Type B pancreatic cell (in vitro differentiated cells): ENCODE data around the gene PARD3B. TPM values are rescaled to one million over a fixed set of nuclear protein-coding genes. Genes with fewer than 3 reads are reported as not detected.

Experiments used
- DNase-seq: peaks from one replicate; pipeline ENCODE4 v3.0.0; 2021; ENCODE audit warnings: mixed read lengths; ENCODE audit not compliant: unreplicated experiment; ENCODE audit errors: extremely low spot score
- H3K27ac Mint-ChIP-seq: 2 replicates; pipeline ENCODE4 v1.8.0; 2021; ENCODE audit warnings: mild to moderate bottlenecking, mixed read lengths
- H3K27me3 Mint-ChIP-seq: 2 replicates; pipeline ENCODE4 v1.8.0; 2021; ENCODE audit warnings: mixed read lengths
- H3K36me3 Mint-ChIP-seq: 2 replicates; pipeline ENCODE4 v1.8.0; 2021; ENCODE audit warnings: mixed read lengths
- H3K4me1 Mint-ChIP-seq: one replicate; pipeline ENCODE4 v1.8.0; 2021; ENCODE audit warnings: mixed read lengths; ENCODE audit not compliant: unreplicated experiment
- H3K4me3 Mint-ChIP-seq: 2 replicates; pipeline ENCODE4 v1.8.0; 2021; ENCODE audit warnings: mild to moderate bottlenecking, mixed read lengths
- H3K9me3 Mint-ChIP-seq: 2 replicates; pipeline ENCODE4 v1.8.0; 2021; ENCODE audit warnings: mixed read lengths
- total RNA-seq: library from RNA; stranded (reverse); gene quantifications from 2 replicates; pipeline ENCODE4 v1.2.1, GENCODE V29; 2021; ENCODE audit warnings: low replicate concordance
- TF ChIP-seq, protein P1 (sequence below): fragments of 200-600 bp; sonication (generic); conservative IDR thresholded peaks from 2 replicates; pipeline ENCODE4 v1.5.0; 2021; ENCODE audit warnings: antibody characterized with exemption, mild to moderate bottlenecking

Gene PARD3B
- total RNA-seq, 1 donor from 2014 or later, result 15.9 TPM

DNA sequence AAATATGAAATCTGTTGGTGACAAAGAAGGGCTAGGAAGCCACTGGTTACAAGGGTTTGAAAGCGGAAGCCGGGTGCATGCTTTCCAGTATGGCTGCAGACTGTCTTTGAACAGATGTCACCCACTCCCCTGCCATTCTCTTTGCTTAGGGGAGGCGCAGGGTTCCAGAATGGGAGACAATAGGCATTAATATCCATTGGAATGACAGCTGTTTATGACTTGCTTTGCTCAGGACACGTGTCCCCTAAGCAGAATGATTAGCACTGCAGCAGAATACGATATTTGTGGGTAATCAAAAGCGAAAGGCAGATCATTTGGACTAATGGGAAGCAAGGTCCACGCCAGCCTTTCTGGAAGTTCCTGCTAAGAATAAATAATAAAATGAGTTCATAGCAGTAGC is 1111.2 kb downstream of the PARD3B start:
- H3K36me3 Mint-ChIP-seq, result no peaks in the 10 kb centered on the region
- H3K4me3 Mint-ChIP-seq, result no peak overlapping the region
- H3K4me1 Mint-ChIP-seq, result peaks cover 18% of the 10 kb centered on the region
- H3K27me3 Mint-ChIP-seq, result no peaks in the 10 kb centered on the region
- H3K9me3 Mint-ChIP-seq, result no peaks in the 10 kb centered on the region
- TF ChIP-seq, protein P1, sequence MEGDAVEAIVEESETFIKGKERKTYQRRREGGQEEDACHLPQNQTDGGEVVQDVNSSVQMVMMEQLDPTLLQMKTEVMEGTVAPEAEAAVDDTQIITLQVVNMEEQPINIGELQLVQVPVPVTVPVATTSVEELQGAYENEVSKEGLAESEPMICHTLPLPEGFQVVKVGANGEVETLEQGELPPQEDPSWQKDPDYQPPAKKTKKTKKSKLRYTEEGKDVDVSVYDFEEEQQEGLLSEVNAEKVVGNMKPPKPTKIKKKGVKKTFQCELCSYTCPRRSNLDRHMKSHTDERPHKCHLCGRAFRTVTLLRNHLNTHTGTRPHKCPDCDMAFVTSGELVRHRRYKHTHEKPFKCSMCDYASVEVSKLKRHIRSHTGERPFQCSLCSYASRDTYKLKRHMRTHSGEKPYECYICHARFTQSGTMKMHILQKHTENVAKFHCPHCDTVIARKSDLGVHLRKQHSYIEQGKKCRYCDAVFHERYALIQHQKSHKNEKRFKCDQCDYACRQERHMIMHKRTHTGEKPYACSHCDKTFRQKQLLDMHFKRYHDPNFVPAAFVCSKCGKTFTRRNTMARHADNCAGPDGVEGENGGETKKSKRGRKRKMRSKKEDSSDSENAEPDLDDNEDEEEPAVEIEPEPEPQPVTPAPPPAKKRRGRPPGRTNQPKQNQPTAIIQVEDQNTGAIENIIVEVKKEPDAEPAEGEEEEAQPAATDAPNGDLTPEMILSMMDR, result no peak
- no peak for DNase-seq
- no peak overlapping the region for H3K27ac Mint-ChIP-seq

DNA sequence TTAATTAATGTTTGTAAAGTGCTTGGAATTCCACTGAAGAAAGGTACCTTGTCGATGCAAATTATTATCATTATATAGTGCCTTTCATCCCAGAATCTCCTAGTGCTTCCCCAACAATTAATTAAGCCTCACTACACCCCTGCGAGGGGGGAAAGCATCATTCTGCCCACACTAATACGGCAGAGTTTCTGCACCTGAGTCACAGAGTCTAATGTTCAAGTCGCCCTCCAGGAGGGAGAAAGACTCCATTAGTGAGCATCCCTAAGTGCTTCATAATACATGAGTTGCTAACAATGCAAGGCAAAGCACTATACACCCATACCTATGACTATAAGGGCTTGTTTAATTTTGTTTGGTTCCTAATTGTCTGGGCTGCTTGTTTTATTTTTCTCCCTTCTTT is 1111.7 kb downstream of the PARD3B start:
- Mint-ChIP-seq H3K27ac (no peak overlapping the region), H3K27me3 (no peaks in the 10 kb centered on the region), H3K9me3 (no peaks in the 10 kb centered on the region), H3K4me1 (peaks cover 18% of the 10 kb centered on the region), H3K36me3 (no peaks in the 10 kb centered on the region), H3K4me3 (no peak overlapping the region)
- no peak for DNase-seq
- TF ChIP-seq, protein P1, result no peak

DNA sequence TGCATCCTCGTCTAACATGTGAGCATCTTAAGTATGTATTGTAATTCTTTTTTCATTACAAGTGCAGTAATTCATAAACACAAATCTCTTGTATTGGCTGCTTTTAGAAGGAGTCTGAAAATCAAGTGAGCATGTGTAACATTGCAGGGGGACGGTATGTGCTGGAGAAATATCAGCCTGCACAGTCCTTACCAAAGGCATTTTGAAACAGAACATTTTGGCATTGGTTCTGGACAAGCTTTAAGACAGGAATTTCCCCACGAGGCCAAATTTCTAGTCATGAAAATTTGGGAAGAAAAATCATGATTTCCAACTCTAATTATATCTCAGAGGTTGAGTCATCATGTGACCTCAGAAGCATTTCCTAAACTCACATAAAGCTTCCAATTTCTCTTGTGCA is 1112.3 kb downstream of the PARD3B start:
- DNase-seq, result no peak
- Mint-ChIP-seq H3K4me1 (peaks cover 18% of the 10 kb centered on the region), H3K27me3 (no peaks in the 10 kb centered on the region), H3K4me3 (no peak overlapping the region), H3K36me3 (no peaks in the 10 kb centered on the region), H3K9me3 (no peaks in the 10 kb centered on the region), H3K27ac (no peak overlapping the region)
- TF ChIP-seq, protein P1, result no peak

DNA sequence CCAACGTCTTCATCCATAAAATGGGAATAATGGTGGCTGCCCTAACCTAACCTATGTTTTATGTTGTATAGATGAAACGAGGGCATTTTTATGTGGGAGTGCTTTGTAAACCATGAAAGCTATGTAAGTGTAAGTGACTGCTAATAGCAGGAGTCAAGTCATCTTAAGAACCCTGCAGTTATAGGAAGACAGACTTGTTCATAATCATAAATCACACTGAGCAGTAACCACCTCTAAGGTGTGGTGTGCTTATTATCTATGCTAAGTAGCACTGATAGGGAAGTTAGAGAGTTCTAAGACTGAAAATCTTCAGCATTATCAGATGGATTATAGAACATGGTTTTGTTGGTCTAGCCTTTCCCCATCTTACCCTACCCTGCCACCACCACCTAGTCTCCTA is 1112.8 kb downstream of the PARD3B start:
- peaks cover 18% of the 10 kb centered on the region for H3K4me1 Mint-ChIP-seq
- DNase-seq, result no peak
- TF ChIP-seq, protein P1, result no peak
- H3K27ac Mint-ChIP-seq, result no peak overlapping the region
- H3K9me3 Mint-ChIP-seq, result no peaks in the 10 kb centered on the region
- H3K36me3 Mint-ChIP-seq, result no peaks in the 10 kb centered on the region
- no peak overlapping the region for H3K4me3 Mint-ChIP-seq
- H3K27me3 Mint-ChIP-seq, result no peaks in the 10 kb centered on the region

DNA sequence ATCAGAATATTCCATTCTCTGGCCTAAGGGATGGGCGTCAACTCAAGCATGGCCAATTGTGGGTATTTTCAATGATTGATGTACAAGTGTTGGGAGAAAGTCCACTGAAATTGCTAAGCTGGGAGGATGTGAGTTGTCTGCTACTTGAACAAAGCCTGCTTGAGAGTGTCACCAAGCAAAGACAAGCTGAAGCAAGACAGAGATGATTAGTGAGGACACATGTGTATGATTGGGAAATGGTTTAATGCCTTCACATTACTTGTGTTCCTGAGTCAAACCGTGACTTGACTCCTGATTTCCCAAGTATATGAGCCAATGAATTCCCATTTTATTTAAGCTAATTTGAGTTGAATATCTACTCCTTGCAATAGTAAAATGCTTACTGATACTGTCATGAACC is 1113.3 kb downstream of the PARD3B start:
- Mint-ChIP-seq H3K4me3 (no peak overlapping the region), H3K9me3 (no peaks in the 10 kb centered on the region), H3K36me3 (no peaks in the 10 kb centered on the region), H3K27me3 (no peaks in the 10 kb centered on the region), H3K27ac (no peak overlapping the region), H3K4me1 (peaks cover 18% of the 10 kb centered on the region)
- TF ChIP-seq, protein P1, result no peak
- no peak for DNase-seq

DNA sequence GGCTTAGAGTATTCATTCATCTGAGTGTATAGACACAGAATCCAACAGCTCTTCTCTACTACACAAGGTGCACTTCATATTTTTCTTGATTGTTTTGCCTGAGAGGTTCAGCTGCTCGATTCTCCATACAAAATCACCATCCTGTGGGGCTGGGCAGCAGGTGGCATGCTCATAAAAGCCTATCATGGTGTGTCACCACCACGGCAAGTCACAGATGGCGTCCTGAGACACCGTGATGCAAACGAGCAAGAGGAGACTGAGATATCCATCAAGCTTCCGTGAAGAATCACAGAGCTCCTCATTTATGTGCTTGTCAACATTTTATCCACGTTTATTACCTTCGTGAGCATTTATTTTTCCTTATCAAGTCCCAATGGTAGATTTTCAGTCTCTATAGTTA is 1114.6 kb downstream of the PARD3B start:
- no peak for DNase-seq
- Mint-ChIP-seq H3K9me3 (no peaks in the 10 kb centered on the region), H3K36me3 (no peaks in the 10 kb centered on the region), H3K4me3 (no peak overlapping the region), H3K27ac (no peak overlapping the region), H3K27me3 (no peaks in the 10 kb centered on the region), H3K4me1 (peaks cover 18% of the 10 kb centered on the region)
- TF ChIP-seq, protein P1, result no peak
